ENCODE results near the gene LMAN2.

GRCh38 chr5:177333420-177334154 lies 17.9 kb downstream of the LMAN2 start:
- TF ChIP-seq, protein P1, sequence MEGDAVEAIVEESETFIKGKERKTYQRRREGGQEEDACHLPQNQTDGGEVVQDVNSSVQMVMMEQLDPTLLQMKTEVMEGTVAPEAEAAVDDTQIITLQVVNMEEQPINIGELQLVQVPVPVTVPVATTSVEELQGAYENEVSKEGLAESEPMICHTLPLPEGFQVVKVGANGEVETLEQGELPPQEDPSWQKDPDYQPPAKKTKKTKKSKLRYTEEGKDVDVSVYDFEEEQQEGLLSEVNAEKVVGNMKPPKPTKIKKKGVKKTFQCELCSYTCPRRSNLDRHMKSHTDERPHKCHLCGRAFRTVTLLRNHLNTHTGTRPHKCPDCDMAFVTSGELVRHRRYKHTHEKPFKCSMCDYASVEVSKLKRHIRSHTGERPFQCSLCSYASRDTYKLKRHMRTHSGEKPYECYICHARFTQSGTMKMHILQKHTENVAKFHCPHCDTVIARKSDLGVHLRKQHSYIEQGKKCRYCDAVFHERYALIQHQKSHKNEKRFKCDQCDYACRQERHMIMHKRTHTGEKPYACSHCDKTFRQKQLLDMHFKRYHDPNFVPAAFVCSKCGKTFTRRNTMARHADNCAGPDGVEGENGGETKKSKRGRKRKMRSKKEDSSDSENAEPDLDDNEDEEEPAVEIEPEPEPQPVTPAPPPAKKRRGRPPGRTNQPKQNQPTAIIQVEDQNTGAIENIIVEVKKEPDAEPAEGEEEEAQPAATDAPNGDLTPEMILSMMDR (IDR thresholded peaks at IDR 0.05): no peak
- no peak for TF ChIP-seq POLR2AphosphoS5 (IDR thresholded peaks at IDR 0.05)
- no peak for TF ChIP-seq POLR2A (IDR thresholded peaks at IDR 0.05)
- no peak for TF ChIP-seq EP300 (IDR thresholded peaks at IDR 0.05; ENCODE audit: low read depth)

All from transverse colon (tissue), 4 donors.